CD14-positive monocyte (primary cell): ENCODE results near the gene ACRBP. TPM values are rescaled to one million over a fixed set of nuclear protein-coding genes. Genes with fewer than 3 reads are reported as not detected.

ENCODE experiments used
- DNase-seq, 3 donors: peaks; one replicate each; pipeline ENCODE4 v3.0.0-alpha.2; 2011 to 2022
- H2AFZ ChIP-seq: 2 replicates; pipeline ENCODE4 v1.6.0; 2012; ENCODE audit warnings: mild to moderate bottlenecking, low read depth, low read length, inconsistent platforms; ENCODE audit not compliant: insufficient read depth, poor library complexity, severe bottlenecking
- H3K27ac ChIP-seq, 2 donors: 1 replicate in 1 of 2; 2 replicates in 1 of 2; pipeline ENCODE4 v1.5.1; 2012 to 2013; ENCODE audit warnings: low read length in 2 of 2, control low read depth in 1 of 2, inconsistent platforms in 1 of 2, low read depth in 1 of 2, mild to moderate bottlenecking in 1 of 2
- H3K27me3 ChIP-seq, 2 donors: one replicate each; pipeline versions ENCODE4 v1.6.0 to v1.6.1; 2011 to 2013; ENCODE audit warnings: low read length in 2 of 2; ENCODE audit not compliant: control insufficient read depth in 2 of 2, insufficient read depth in 2 of 2
- H3K36me3 ChIP-seq, 2 donors: replicated peaks in 1 of 2; 1 replicate in 1 of 2; 2 replicates in 1 of 2; pipeline versions ENCODE4 v1.5.1 to v1.6.1; 2012 to 2013; ENCODE audit warnings: low read length in 2 of 2, control low read depth in 1 of 2, inconsistent platforms in 1 of 2, mild to moderate bottlenecking in 1 of 2; ENCODE audit not compliant: insufficient read depth in 2 of 2, control insufficient read depth in 1 of 2
- H3K4me1 ChIP-seq, 2 donors: 1 replicate in 1 of 2; 2 replicates in 1 of 2; pipeline versions ENCODE4 v1.5.1 to v1.6.1; 2012 to 2013; ENCODE audit warnings: low read length in 2 of 2, control low read depth in 1 of 2, inconsistent platforms in 1 of 2, mild to moderate bottlenecking in 1 of 2, moderate library complexity in 1 of 2; ENCODE audit not compliant: insufficient read depth in 2 of 2, control insufficient read depth in 1 of 2
- H3K4me2 ChIP-seq: replicated peaks from 2 replicates; pipeline ENCODE3; 2012; ENCODE audit warnings: low read length, moderate library complexity, mild to moderate bottlenecking; ENCODE audit not compliant: poor library complexity, severe bottlenecking; ENCODE audit errors: extremely low read depth
- H3K4me3 ChIP-seq, 3 experiments: fragments of 200-600 bp in 1 of 3; sonication (generic) in 1 of 3; replicated peaks in 1 of 3; 1 replicate in 2 of 3; 2 replicates in 1 of 3; pipeline ENCODE4 v1.5.1; 2011 to 2013; ENCODE audit warnings: low read length in 3 of 3, mild to moderate bottlenecking in 3 of 3, control low read depth in 2 of 3, low read depth in 2 of 3, inconsistent platforms in 1 of 3, moderate library complexity in 1 of 3
- H3K79me2 ChIP-seq: 2 replicates; pipeline ENCODE4 v1.6.0; 2012; ENCODE audit warnings: mild to moderate bottlenecking, control low read depth, inconsistent platforms, low read length, moderate library complexity; ENCODE audit not compliant: insufficient read depth
- H3K9ac ChIP-seq: 2 replicates; pipeline ENCODE4 v1.6.0; 2017; ENCODE audit warnings: low read length, mild to moderate bottlenecking; ENCODE audit not compliant: insufficient read depth, poor library complexity, severe bottlenecking
- H3K9me3 ChIP-seq, 2 donors: replicated peaks in 1 of 2; 1 replicate in 1 of 2; 2 replicates in 1 of 2; pipeline versions ENCODE4 v1.5.1 to v1.6.1; 2012 to 2013; ENCODE audit warnings: low read length in 2 of 2, control low read depth in 1 of 2; ENCODE audit not compliant: control insufficient read depth in 1 of 2, insufficient read depth in 1 of 2
- H4K20me1 ChIP-seq: 2 replicates; pipeline ENCODE4 v1.6.0; 2012; ENCODE audit warnings: mild to moderate bottlenecking, low read length, control low read depth, moderate library complexity; ENCODE audit not compliant: insufficient read depth
- H3K27ac Mint-ChIP-seq, 7 donors: one replicate each; pipeline ENCODE4 v1.8.0; 2020; ENCODE audit warnings: mild to moderate bottlenecking in 7 of 7, mixed read lengths in 7 of 7, moderate library complexity in 6 of 7, inconsistent platforms in 2 of 7
- H3K27me3 Mint-ChIP-seq, 3 donors: one replicate each; pipeline ENCODE4 v1.8.0; 2021 to 2022; ENCODE audit warnings: low read depth in 3 of 3, mild to moderate bottlenecking in 3 of 3, mixed read lengths in 3 of 3, moderate library complexity in 3 of 3, inconsistent platforms in 1 of 3
- H3K36me3 Mint-ChIP-seq, 2 donors: one replicate each; pipeline ENCODE4 v1.8.0; 2020; ENCODE audit warnings: mixed read lengths in 2 of 2, inconsistent platforms in 1 of 2, mild to moderate bottlenecking in 1 of 2
- H3K4me1 Mint-ChIP-seq: one replicate; pipeline ENCODE4 v1.8.0; 2020; ENCODE audit warnings: mild to moderate bottlenecking, mixed read lengths
- H3K4me3 Mint-ChIP-seq, 2 donors: one replicate each; pipeline ENCODE4 v1.8.0; 2020; ENCODE audit warnings: mild to moderate bottlenecking in 2 of 2, mixed read lengths in 2 of 2, moderate library complexity in 1 of 2
- H3K9me3 Mint-ChIP-seq, 7 donors: one replicate each; pipeline ENCODE4 v1.8.0; 2020 to 2022; ENCODE audit warnings: mixed read lengths in 7 of 7, mild to moderate bottlenecking in 6 of 7, moderate library complexity in 6 of 7, inconsistent platforms in 2 of 7
- CTCF ChIP-seq: fragments of 200-600 bp; IDR thresholded peaks from one replicate; pipeline ENCODE4 v1.8.0; 2022; ENCODE audit warnings: antibody characterized with exemption, mild to moderate bottlenecking
- WGBS: methylation state at CpG from one replicate; pipeline ENCODE4 v1.1.5; 2013; ENCODE audit warnings: missing lambda C conversion rate; ENCODE audit not compliant: insufficient coverage; 5-methylcytosine and 5-hydroxymethylcytosine counted together
- intact Hi-C, 2 donors: fragments of 100-400 bp; cut with micrococcal nuclease; formaldehyde crosslinking; loops; one replicate each; pipeline versions ENCODE4 v1.15.0 to v1.15.1; 2023
- polyA plus RNA-seq, 3 donors: library from polyadenylated mRNA; depleted of rRNA in 1 of 3; unstranded in 2 of 3; stranded (reverse) in 1 of 3; fragments of 300-500 nt in 2 of 3; fragments of >200 nt in 1 of 3; fragmentation: Illumina TruSeq in 2 of 3; gene quantifications; 1 replicate in 2 of 3; 2 replicates in 1 of 3; pipeline ENCODE4 v1.2.3, GENCODE V29; 2012 to 2021

ACRBP gene
- polyA plus RNA-seq, 3 donors, result 10.2 to 28.3 (median 10.3) TPM

- no peaks in the 10 kb centered on the region for H3K9me3 Mint-ChIP-seq
- Histone ChIP-seq H3K79me2 (peaks cover 2% of the 10 kb centered on the region), H3K9me3 (no peaks in the 10 kb centered on the region), H3K27me3 (no peaks in the 10 kb centered on the region), H3K4me1 (no peaks in the 10 kb centered on the region), H3K9ac (no peak overlapping the region), H3K27ac (no peak overlapping the region), H3K4me3 (no peak overlapping the region), H2AFZ (no peak overlapping the region), H3K4me2 (no peak overlapping the region), H3K36me3 (peaks cover 59 to 85% of the 10 kb centered on the region in 2 donors), H4K20me1 (peaks cover 6% of the 10 kb centered on the region)
- TF ChIP-seq CTCF, result no peak
- H3K27ac Mint-ChIP-seq, result peak overlapping the region in 1 of 7 donors; percentile 41
- peaks cover 0 to 2% (median 0%) of the 10 kb centered on the region in 3 donors for H3K27me3 Mint-ChIP-seq
- 100% methylated on average over 1 of the region's 1 CpG for WGBS
- H3K4me3 Mint-ChIP-seq, result no peak overlapping the region
- intact Hi-C loops, result loop anchor here in 1 of 2 donors (5.0 kb wide), 1 partner anchor 336 kb away; no protein-coding TSS in a partner anchor
- no peaks in the 10 kb centered on the region for H3K4me1 Mint-ChIP-seq
- peaks cover 62 to 88% of the 10 kb centered on the region in 2 donors for H3K36me3 Mint-ChIP-seq
- no peak for DNase-seq
Observed at GRCh38 chr12:6653342-6653741, 6.1 kb upstream of the ACRBP start.

- no peak overlapping the region for H3K4me2 ChIP-seq
- peaks cover 0 to 2% (median 0%) of the 10 kb centered on the region in 3 donors for H3K27me3 Mint-ChIP-seq
- 96% methylated on average over 8 of the region's 12 CpGs for WGBS
- intact Hi-C loops, result loop anchor here in 1 of 2 donors (5.0 kb wide), 1 partner anchor 335 kb away; no protein-coding TSS in a partner anchor
- no peaks in the 10 kb centered on the region for H3K4me1 Mint-ChIP-seq
- H3K36me3 ChIP-seq, result peaks cover 62 to 83% of the 10 kb centered on the region in 2 donors
- peaks cover 63 to 86% of the 10 kb centered on the region in 2 donors for H3K36me3 Mint-ChIP-seq
- no peak overlapping the region for H2AFZ ChIP-seq
- no peak for DNase-seq
- TF ChIP-seq CTCF, result no peak
- H3K9me3 Mint-ChIP-seq, result no peaks in the 10 kb centered on the region
- peaks cover 6% of the 10 kb centered on the region for H4K20me1 ChIP-seq
- no peaks in the 10 kb centered on the region for H3K79me2 ChIP-seq
- no peaks in the 10 kb centered on the region for H3K27me3 ChIP-seq
- H3K4me3 Mint-ChIP-seq, result no peak overlapping the region
- H3K27ac ChIP-seq, result peak overlapping the region in 1 of 2 donors; percentile 38
- no peak overlapping the region for H3K4me3 ChIP-seq
- peaks cover 0 to 2% of the 10 kb centered on the region in 2 donors for H3K4me1 ChIP-seq
- peak overlapping the region in 1 of 7 donors; percentile 43 for H3K27ac Mint-ChIP-seq
- no peaks in the 10 kb centered on the region for H3K9me3 ChIP-seq
- no peak overlapping the region for H3K9ac ChIP-seq
Observed at GRCh38 chr12:6652391-6652790, 5.2 kb upstream of the ACRBP start.
